HG02938 (cell line): ENCODE results near the gene ACOT6.
"Not testable (repeated sequence)": the region's sequence is repeated elsewhere in the genome, so short reads cannot be mapped to it uniquely, and the experiment has no call there.

ENCODE experiments used
- ATAC-seq: cut with Tn5 transposase; IDR thresholded peaks from one replicate; pipeline ENCODE4 v1.9.1; 2021; ENCODE audit warnings: mild to moderate bottlenecking, moderate library complexity; ENCODE audit not compliant: unreplicated experiment

ACOT6 gene

GRCh38 chr14:73612339-73613045 lies at the start of gene ACOT6:
TSS of gene ACOT6 (plus strand) at chr14:73612517. CDS start at chr14:73612572, 55 bp downstream.
- peak; percentile 65 for ATAC-seq

GRCh38 chr14:73562696-73563095 lies 49.6 kb upstream of the ACOT6 start:
- ATAC-seq: not testable (repeated sequence)

GRCh38 chr14:73566431-73566830 lies 45.9 kb upstream of the ACOT6 start:
- not testable (repeated sequence) for ATAC-seq

- not testable (repeated sequence) for ATAC-seq
Measured at GRCh38 chr14:73566935-73567334, 45.4 kb upstream of the ACOT6 start.

- no peak for ATAC-seq
Measured at GRCh38 chr14:73567358-73567757, 45.0 kb upstream of the ACOT6 start.

- ATAC-seq: no peak
Measured at GRCh38 chr14:73567951-73568885, 44.1 kb upstream of the ACOT6 start.

GRCh38 chr14:73568886-73569184 lies 43.5 kb upstream of the ACOT6 start:
- not testable (repeated sequence) for ATAC-seq

- ATAC-seq: peak; percentile 48
Measured at GRCh38 chr14:73569185-73569958, 42.9 kb upstream of the ACOT6 start, which contains the start of gene ACOT2. TSS of gene ACOT2 (plus strand) at chr14:73569213. CDS start at chr14:73569241, 28 bp downstream.

GRCh38 chr14:73570913-73571312 lies 41.4 kb upstream of the ACOT6 start:
- not testable (repeated sequence) for ATAC-seq

- ATAC-seq: not testable (repeated sequence)
Measured at GRCh38 chr14:73573034-73573433, 39.3 kb upstream of the ACOT6 start.

- ATAC-seq: not testable (repeated sequence)
Measured at GRCh38 chr14:73573740-73574139, 38.6 kb upstream of the ACOT6 start.

GRCh38 chr14:73574251-73574650 lies 38.1 kb upstream of the ACOT6 start:
- not testable (repeated sequence) for ATAC-seq

GRCh38 chr14:73576391-73576790 lies 35.9 kb upstream of the ACOT6 start:
- no peak for ATAC-seq

- ATAC-seq: not testable (repeated sequence)
Measured at GRCh38 chr14:73577214-73577613, 35.1 kb upstream of the ACOT6 start.

GRCh38 chr14:73582102-73582979 lies 30.0 kb upstream of the ACOT6 start:
- ATAC-seq: not testable (repeated sequence)

GRCh38 chr14:73588695-73589094 lies 23.6 kb upstream of the ACOT6 start:
- ATAC-seq: no peak

- no peak for ATAC-seq
Measured at GRCh38 chr14:73589116-73589515, 23.2 kb upstream of the ACOT6 start.

- ATAC-seq: not testable (repeated sequence)
Measured at GRCh38 chr14:73590673-73591004, 21.7 kb upstream of the ACOT6 start.

- ATAC-seq: no peak
Measured at GRCh38 chr14:73591690-73592449, 20.4 kb upstream of the ACOT6 start, which contains the start of gene ACOT4. TSS of gene ACOT4 (plus strand) at chr14:73591873. CDS start at chr14:73591960, 87 bp downstream.
